Liver (tissue), 9 donors: ENCODE measurements around the gene CHCHD1. TPM values are rescaled to one million over a fixed set of nuclear protein-coding genes. Genes with fewer than 3 reads are reported as not detected.

Experiments
- DNase-seq: peaks from one replicate; pipeline ENCODE4 v3.0.0-alpha.2; 2017; ENCODE audit warnings: low spot score
- H3K27ac ChIP-seq, 2 donors: one replicate each; pipeline ENCODE4 v1.7.0; 2013; ENCODE audit warnings: inconsistent platforms in 2 of 2, low read length in 2 of 2, control low read depth in 1 of 2, low read depth in 1 of 2, mild to moderate bottlenecking in 1 of 2
- H3K27me3 ChIP-seq, 4 donors: one replicate each; pipeline versions ENCODE4 v1.6.1 to v1.7.0; 2013; ENCODE audit warnings: low read length in 3 of 4, inconsistent platforms in 1 of 4, mild to moderate bottlenecking in 1 of 4, moderate library complexity in 1 of 4; ENCODE audit not compliant: control insufficient read depth in 4 of 4, insufficient read depth in 4 of 4
- H3K36me3 ChIP-seq, 4 donors: one replicate each; pipeline versions ENCODE4 v1.6.1 to v1.7.0; 2013; ENCODE audit warnings: low read length in 3 of 4, mild to moderate bottlenecking in 3 of 4, low read depth in 1 of 4, moderate library complexity in 1 of 4; ENCODE audit not compliant: control insufficient read depth in 4 of 4, insufficient read depth in 3 of 4
- H3K4me1 ChIP-seq, 4 donors: one replicate each; pipeline versions ENCODE4 v1.6.1 to v1.7.0; 2013; ENCODE audit warnings: low read length in 3 of 4, mild to moderate bottlenecking in 3 of 4, moderate library complexity in 1 of 4; ENCODE audit not compliant: control insufficient read depth in 4 of 4, insufficient read depth in 4 of 4
- H3K4me3 ChIP-seq, 3 donors: one replicate each; pipeline versions ENCODE4 v1.6.1 to v1.7.0; 2013; ENCODE audit warnings: low read length in 3 of 3, control low read depth in 1 of 3, low read depth in 1 of 3, mild to moderate bottlenecking in 1 of 3
- H3K9ac ChIP-seq, 2 donors: one replicate each; pipeline ENCODE4 v1.7.0; 2013; ENCODE audit warnings: low read length in 2 of 2, mild to moderate bottlenecking in 2 of 2, moderate library complexity in 2 of 2, control low read depth in 1 of 2, low read depth in 1 of 2
- H3K9me3 ChIP-seq, 4 donors: one replicate each; pipeline versions ENCODE4 v1.6.1 to v1.7.0; 2013; ENCODE audit warnings: low read length in 3 of 4; ENCODE audit not compliant: control insufficient read depth in 4 of 4
- ATF3 ChIP-seq: IDR thresholded peaks from 2 replicates; pipeline ENCODE4 v1.6.1; 2016; ENCODE audit warnings: antibody characterized with exemption
- CTCF ChIP-seq: fragments of 150-350 bp; IDR thresholded peaks from 2 replicates; pipeline ENCODE4 v1.5.1; 2017; ENCODE audit warnings: improper control_type of control experiment, low read depth, low read length; ENCODE audit not compliant: missing input control
- EGR1 ChIP-seq, 2 donors: IDR thresholded peaks; 2 replicates each; pipeline ENCODE4 v1.6.1; 2016 to 2018; ENCODE audit warnings: antibody characterized with exemption in 2 of 2, low read depth in 2 of 2
- FOXA1 ChIP-seq: IDR thresholded peaks from 2 replicates; pipeline ENCODE4 v1.6.1; 2016; ENCODE audit warnings: antibody characterized with exemption
- FOXA2 ChIP-seq: IDR thresholded peaks from 2 replicates; pipeline ENCODE4 v1.6.1; 2016; ENCODE audit warnings: antibody characterized with exemption
- GABPA ChIP-seq, 2 donors: IDR thresholded peaks in 1 of 2; conservative IDR thresholded peaks in 1 of 2; 2 replicates each; pipeline ENCODE4 v1.6.1; 2016; ENCODE audit warnings: antibody characterized with exemption in 2 of 2, mild to moderate bottlenecking in 1 of 2, moderate library complexity in 1 of 2
- HNF4A ChIP-seq, 2 donors: conservative IDR thresholded peaks; 2 replicates each; pipeline ENCODE4 v1.6.1; 2016; ENCODE audit warnings: antibody characterized with exemption in 2 of 2, mild to moderate bottlenecking in 2 of 2
- HNF4G ChIP-seq: IDR thresholded peaks from 2 replicates; pipeline ENCODE4 v1.6.1; 2016; ENCODE audit warnings: antibody characterized with exemption
- JUND ChIP-seq, 2 donors: IDR thresholded peaks; 2 replicates each; pipeline ENCODE4 v1.6.1; 2016; ENCODE audit warnings: antibody characterized with exemption in 2 of 2
- MAX ChIP-seq: IDR thresholded peaks from 2 replicates; pipeline ENCODE4 v1.6.1; 2016; ENCODE audit warnings: antibody characterized with exemption
- NR2F2 ChIP-seq: IDR thresholded peaks from 2 replicates; pipeline ENCODE4 v1.6.1; 2016; ENCODE audit warnings: antibody characterized with exemption
- RAD21 ChIP-seq, 2 donors: IDR thresholded peaks; 2 replicates each; pipeline ENCODE4 v1.6.1; 2016; ENCODE audit warnings: antibody characterized with exemption in 2 of 2, mild to moderate bottlenecking in 2 of 2
- REST ChIP-seq: IDR thresholded peaks from 2 replicates; pipeline ENCODE4 v1.6.1; 2016; ENCODE audit warnings: antibody characterized with exemption, mild to moderate bottlenecking
- RXRA ChIP-seq, 2 donors: IDR thresholded peaks; 2 replicates each; pipeline ENCODE4 v1.6.1; 2017 to 2018; ENCODE audit warnings: antibody characterized with exemption in 2 of 2, mild to moderate bottlenecking in 1 of 2
- SP1 ChIP-seq: IDR thresholded peaks from 2 replicates; pipeline ENCODE4 v1.6.1; 2018; ENCODE audit warnings: antibody characterized with exemption, mild to moderate bottlenecking
- TAF1 ChIP-seq: conservative IDR thresholded peaks from 2 replicates; pipeline ENCODE4 v1.6.1; 2016; ENCODE audit warnings: antibody characterized with exemption, mild to moderate bottlenecking
- YY1 ChIP-seq: IDR thresholded peaks from 2 replicates; pipeline ENCODE4 v1.6.1; 2016; ENCODE audit warnings: antibody characterized with exemption, mild to moderate bottlenecking
- ZBTB33 ChIP-seq: IDR thresholded peaks from 2 replicates; pipeline ENCODE4 v1.6.1; 2016; ENCODE audit warnings: antibody characterized with exemption
- WGBS: extraction: QIAGEN DNeasy Blood & Tissue Kit; methylation state at CpG from one replicate; pipeline ENCODE4 v1.1.7; 2013; 5-methylcytosine and 5-hydroxymethylcytosine counted together
- polyA plus RNA-seq, 2 donors: library from polyadenylated mRNA; stranded (reverse) in 1 of 2; unstranded in 1 of 2; fragments of 200-250 nt in 1 of 2; fragments of >200 nt in 1 of 2; fragmentation: Nextera tagmentation in 1 of 2; extraction: Ambion mirVana in 1 of 2; gene quantifications; one replicate each; pipeline versions ENCODE4 v1.2.1 to v1.2.3, GENCODE V29; 2013 to 2015
- total RNA-seq, 2 donors: library from RNA; depleted of rRNA; stranded (reverse); fragments of >200 nt; gene quantifications; one replicate each; pipeline ENCODE4 v1.2.3, GENCODE V29; 2014
- donor health status: healthy.
- donor health status: healthy.
- donor health status: healthy.
- donor health status: healthy.
- donor health status: healthy.

CHCHD1 gene
- total and polyA plus RNA-seq, 4 donors = 7.6 to 47.4 (median 23.1) TPM

GRCh38 chr10:73806176-73806950, 24.5 kb downstream of the CHCHD1 start:
- WGBS = 97% methylated on average over 14 of the region's 14 CpGs
- Histone ChIP-seq H3K36me3 (peaks cover 15 to 57% (median 44%) of the 10 kb centered on the region in 4 donors), H3K9me3 (no peaks in the 10 kb centered on the region), H3K27ac (no peak overlapping the region), H3K27me3 (no peaks in the 10 kb centered on the region), H3K4me3 (no peak overlapping the region), H3K4me1 (peaks cover 0 to 15% (median 9%) of the 10 kb centered on the region in 4 donors), H3K9ac (no peak overlapping the region)
- no peak for TF ChIP-seq YY1
- DNase-seq = no peak

- WGBS = 97% methylated on average over 14 of the region's 14 CpGs
- peaks cover 12 to 46% (median 35%) of the 10 kb centered on the region in 4 donors for H3K36me3 ChIP-seq
- H3K4me1 ChIP-seq = peaks cover 0 to 15% (median 9%) of the 10 kb centered on the region in 4 donors
Observed at GRCh38 chr10:73807471-73807870, 25.6 kb downstream of the CHCHD1 start.

More at GRCh38 chr10:73807471-73807870, 25.6 kb downstream of the CHCHD1 start:
- H3K4me3 ChIP-seq = no peak overlapping the region
- no peaks in the 10 kb centered on the region for H3K27me3 ChIP-seq
- H3K27ac ChIP-seq = no peak overlapping the region
- TF ChIP-seq MAX (no peak), ATF3 (no peak), HNF4A (conservative IDR thresholded peaks at IDR 0.05) (no peak), SP1 (no peak), YY1 (no peak), FOXA1 (no peak), ZBTB33 (no peak), JUND (IDR thresholded peaks at IDR 0.05) (no peak), RXRA (IDR thresholded peaks at IDR 0.05) (no peak), FOXA2 (no peak), HNF4G (no peak), TAF1 (no peak), RAD21 (IDR thresholded peaks at IDR 0.05) (no peak), NR2F2 (no peak), EGR1 (IDR thresholded peaks at IDR 0.05; ENCODE audit: low read depth in 2 of 2) (no peak), CTCF (no peak), REST (no peak), GABPA (IDR thresholded peaks at IDR 0.05 in 1 of 2, conservative IDR thresholded peaks at IDR 0.05 in 1 of 2) (no peak)
- DNase-seq = no peak
- H3K9me3 ChIP-seq = no peaks in the 10 kb centered on the region
- no peak overlapping the region for H3K9ac ChIP-seq
